MM.1S (cell line): ENCODE results near the gene CDK9.

Source experiments
- DNase-seq: peaks from one replicate; pipeline ENCODE4 v3.0.0-alpha.2; 2015
- H2AFZ ChIP-seq: fragments of 300-600 bp; sonication (generic); 2 replicates; pipeline ENCODE4 v1.6.0; 2016; ENCODE audit warnings: antibody characterized with exemption, low read length
- H3F3A ChIP-seq: fragments of 300-600 bp; sonication (generic); 2 replicates; pipeline ENCODE4 v1.6.1; 2016; ENCODE audit warnings: mild to moderate bottlenecking, antibody characterized with exemption, low read length, moderate library complexity, mixed read lengths; ENCODE audit not compliant: insufficient read depth
- H3K27ac ChIP-seq: fragments of 300-600 bp; sonication (generic); 2 replicates; pipeline ENCODE4 v1.5.1; 2016; ENCODE audit warnings: mild to moderate bottlenecking, low read length
- H3K27me3 ChIP-seq: fragments of 300-600 bp; sonication (generic); replicated peaks from 2 replicates; pipeline ENCODE4 v1.6.0; 2016; ENCODE audit warnings: low read length; ENCODE audit not compliant: insufficient read depth
- H3K36me3 ChIP-seq: fragments of 300-600 bp; sonication (generic); replicated peaks from 2 replicates; pipeline ENCODE4 v1.6.1; 2016; ENCODE audit warnings: mild to moderate bottlenecking, low read length, mixed read lengths; ENCODE audit not compliant: insufficient read depth
- H3K4me1 ChIP-seq: fragments of 300-600 bp; sonication (generic); 2 replicates; pipeline ENCODE4 v1.6.1; 2016; ENCODE audit warnings: low read length, mixed read lengths
- H3K4me2 ChIP-seq: fragments of 300-600 bp; sonication (generic); 2 replicates; pipeline ENCODE4 v1.6.0; 2016; ENCODE audit warnings: low read depth, low read length
- H3K4me3 ChIP-seq: fragments of 300-600 bp; sonication (generic); 2 replicates; pipeline ENCODE4 v1.5.1; 2016; ENCODE audit warnings: low read length, mixed read lengths
- H3K79me2 ChIP-seq: fragments of 300-600 bp; sonication (generic); 2 replicates; pipeline ENCODE4 v1.6.1; 2016; ENCODE audit warnings: mixed run types, low read length, mixed read lengths
- H3K9ac ChIP-seq: fragments of 300-600 bp; sonication (generic); 2 replicates; pipeline ENCODE4 v1.6.1; 2016; ENCODE audit warnings: low read length, mixed read lengths
- H3K9me2 ChIP-seq: fragments of 300-600 bp; sonication (generic); replicated peaks from 2 replicates; pipeline ENCODE4 v1.6.1; 2016; ENCODE audit warnings: mild to moderate bottlenecking, low read length, mixed read lengths; ENCODE audit not compliant: insufficient read depth
- H3K9me3 ChIP-seq: fragments of 300-600 bp; sonication (generic); replicated peaks from 2 replicates; pipeline ENCODE4 v1.6.1; 2016; ENCODE audit warnings: mild to moderate bottlenecking, low read length, mixed read lengths; ENCODE audit not compliant: insufficient read depth
- H4K20me1 ChIP-seq: fragments of 300-600 bp; sonication (generic); 2 replicates; pipeline ENCODE4 v1.6.1; 2016; ENCODE audit warnings: mild to moderate bottlenecking, low read length, moderate library complexity, mixed read lengths; ENCODE audit not compliant: insufficient read depth
- EZH2 ChIP-seq: fragments of 300-600 bp; sonication (generic); optimal IDR thresholded peaks from 2 replicates; pipeline ENCODE3; 2017; ENCODE audit warnings: low read depth, mild to moderate bottlenecking, antibody characterized with exemption, low read length, mixed read lengths
- EZH2phosphoT487 ChIP-seq: fragments of 300-600 bp; sonication (generic); IDR thresholded peaks from 2 replicates; pipeline ENCODE4 v1.6.1; 2018; ENCODE audit warnings: antibody characterized with exemption, low read length
- TF ChIP-seq, protein P1 (sequence below): fragments of 300-600 bp; sonication (generic); IDR thresholded peaks from 2 replicates; pipeline ENCODE4 v1.5.1; 2016; ENCODE audit warnings: antibody characterized with exemption, low read length, mixed read lengths

Gene CDK9

DNA sequence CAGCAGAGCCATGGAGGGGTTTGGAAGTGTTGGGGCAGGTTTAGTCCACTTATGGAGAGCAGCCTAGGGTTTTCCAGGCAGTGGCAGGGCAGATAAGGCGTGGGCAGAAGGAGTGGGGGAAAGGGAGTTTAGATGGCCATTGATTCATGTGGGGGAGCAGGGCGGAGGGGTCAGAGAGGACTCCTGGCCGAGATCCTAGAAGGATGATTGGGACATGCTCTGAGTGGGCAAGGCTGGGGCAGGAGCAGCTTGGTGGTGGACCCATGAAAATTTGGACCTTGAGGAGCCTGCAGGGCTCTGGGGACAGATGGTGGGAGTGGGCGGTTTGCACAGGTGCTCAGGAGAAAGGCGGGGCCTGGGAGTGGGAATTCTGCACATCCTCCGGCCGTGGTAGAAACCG, 32.7 kb upstream of the CDK9 start:
- Histone ChIP-seq H3K4me1 (no peaks in the 10 kb centered on the region), H3K36me3 (no peaks in the 10 kb centered on the region), H3K27ac (no peak overlapping the region), H3F3A (no peaks in the 10 kb centered on the region), H3K79me2 (no peaks in the 10 kb centered on the region), H3K27me3 (no peaks in the 10 kb centered on the region), H3K9me3 (no peaks in the 10 kb centered on the region), H3K9me2 (no peaks in the 10 kb centered on the region), H2AFZ (no peak overlapping the region), H3K9ac (no peak overlapping the region), H3K4me2 (no peak overlapping the region), H4K20me1 (no peaks in the 10 kb centered on the region), H3K4me3 (no peak overlapping the region)
- no peak for DNase-seq
- TF ChIP-seq, protein P1, sequence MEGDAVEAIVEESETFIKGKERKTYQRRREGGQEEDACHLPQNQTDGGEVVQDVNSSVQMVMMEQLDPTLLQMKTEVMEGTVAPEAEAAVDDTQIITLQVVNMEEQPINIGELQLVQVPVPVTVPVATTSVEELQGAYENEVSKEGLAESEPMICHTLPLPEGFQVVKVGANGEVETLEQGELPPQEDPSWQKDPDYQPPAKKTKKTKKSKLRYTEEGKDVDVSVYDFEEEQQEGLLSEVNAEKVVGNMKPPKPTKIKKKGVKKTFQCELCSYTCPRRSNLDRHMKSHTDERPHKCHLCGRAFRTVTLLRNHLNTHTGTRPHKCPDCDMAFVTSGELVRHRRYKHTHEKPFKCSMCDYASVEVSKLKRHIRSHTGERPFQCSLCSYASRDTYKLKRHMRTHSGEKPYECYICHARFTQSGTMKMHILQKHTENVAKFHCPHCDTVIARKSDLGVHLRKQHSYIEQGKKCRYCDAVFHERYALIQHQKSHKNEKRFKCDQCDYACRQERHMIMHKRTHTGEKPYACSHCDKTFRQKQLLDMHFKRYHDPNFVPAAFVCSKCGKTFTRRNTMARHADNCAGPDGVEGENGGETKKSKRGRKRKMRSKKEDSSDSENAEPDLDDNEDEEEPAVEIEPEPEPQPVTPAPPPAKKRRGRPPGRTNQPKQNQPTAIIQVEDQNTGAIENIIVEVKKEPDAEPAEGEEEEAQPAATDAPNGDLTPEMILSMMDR = no peak
- TF ChIP-seq EZH2 = no peak
- no peak for TF ChIP-seq EZH2phosphoT487

- TF ChIP-seq EZH2phosphoT487 (no peak), EZH2 (no peak)
Measured at GRCh38 chr9:127753622-127754021, 32.2 kb upstream of the CDK9 start.

GRCh38 chr9:127754099-127755060, 31.5 kb upstream of the CDK9 start:
- no peak for TF ChIP-seq EZH2phosphoT487
- Histone ChIP-seq H3K27ac (no peak overlapping the region), H3K9ac (no peak overlapping the region), H3K79me2 (no peaks in the 10 kb centered on the region), H3F3A (no peaks in the 10 kb centered on the region), H3K36me3 (no peaks in the 10 kb centered on the region), H3K9me2 (no peaks in the 10 kb centered on the region), H3K4me2 (no peak overlapping the region), H3K4me1 (no peaks in the 10 kb centered on the region), H2AFZ (no peak overlapping the region), H3K9me3 (no peaks in the 10 kb centered on the region), H3K27me3 (no peaks in the 10 kb centered on the region), H4K20me1 (no peaks in the 10 kb centered on the region), H3K4me3 (no peak overlapping the region)
- no peak for DNase-seq

More at GRCh38 chr9:127753622-127754021, 32.2 kb upstream of the CDK9 start:
- H3K9me3 ChIP-seq = no peaks in the 10 kb centered on the region
- no peaks in the 10 kb centered on the region for H3K4me1 ChIP-seq
- no peak overlapping the region for H3K9ac ChIP-seq
- no peaks in the 10 kb centered on the region for H3F3A ChIP-seq
- H3K36me3 ChIP-seq = no peaks in the 10 kb centered on the region
- H3K4me3 ChIP-seq = no peak overlapping the region
- no peak overlapping the region for H3K27ac ChIP-seq
- H3K27me3 ChIP-seq = no peaks in the 10 kb centered on the region
- H3K4me2 ChIP-seq = no peak overlapping the region
- no peak for DNase-seq
- no peaks in the 10 kb centered on the region for H3K9me2 ChIP-seq
- H3K79me2 ChIP-seq = no peaks in the 10 kb centered on the region
- H2AFZ ChIP-seq = no peak overlapping the region
- H4K20me1 ChIP-seq = no peaks in the 10 kb centered on the region

DNA sequence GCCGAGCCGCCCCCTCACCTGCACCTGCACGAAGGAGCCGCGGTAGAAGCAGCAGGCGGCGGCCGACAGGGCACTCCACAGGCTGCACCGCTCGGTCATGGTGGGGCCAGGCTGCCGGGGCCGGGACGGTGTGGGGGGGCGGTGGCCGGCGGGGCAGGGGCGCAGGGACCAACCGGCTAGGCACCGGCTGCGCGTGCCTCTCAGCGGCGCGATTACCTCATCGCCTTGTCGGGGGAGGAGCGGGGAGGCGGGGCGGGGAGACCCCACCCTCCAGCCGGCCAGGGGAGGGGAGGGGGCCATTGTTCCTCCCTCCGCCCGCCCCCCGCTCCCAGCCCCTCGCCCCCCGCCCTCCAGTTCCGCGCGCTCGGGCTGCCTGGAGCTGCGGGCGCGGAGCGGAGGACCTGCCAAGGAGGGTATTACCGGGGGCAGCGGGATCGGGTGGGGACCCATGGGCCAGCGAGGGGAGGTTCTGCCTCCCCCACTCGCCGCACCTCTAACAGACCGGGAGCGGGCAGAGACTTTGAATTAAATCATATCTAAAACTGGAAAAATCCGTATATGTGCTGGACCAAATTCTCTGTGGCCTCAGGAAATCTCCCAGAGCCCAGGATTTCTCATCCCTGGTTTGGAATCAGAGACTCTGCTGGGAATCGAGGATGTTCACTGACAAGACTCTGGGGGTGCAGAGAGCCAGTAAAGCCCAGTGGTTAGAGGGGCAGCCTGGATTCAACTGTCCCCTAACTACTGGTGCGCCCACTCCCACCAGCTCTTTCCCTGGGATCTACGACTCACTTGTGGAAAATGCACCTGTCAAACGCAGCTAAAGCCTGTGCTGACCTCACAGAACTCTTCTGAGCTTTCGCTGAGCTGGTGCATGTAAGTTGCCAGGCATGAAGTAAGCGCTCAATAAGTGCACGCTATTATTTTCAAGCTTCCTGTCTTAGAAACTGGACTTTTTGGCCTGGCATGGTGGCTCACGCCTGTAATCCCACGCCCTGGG, 30.5 kb upstream of the CDK9 start:
- DNase-seq = no peak
- no peak overlapping the region for H2AFZ ChIP-seq
- H3K9me3 ChIP-seq = no peaks in the 10 kb centered on the region
- H3K4me2 ChIP-seq = no peak overlapping the region
- no peaks in the 10 kb centered on the region for H4K20me1 ChIP-seq
- no peak overlapping the region for H3K9ac ChIP-seq
- H3K9me2 ChIP-seq = no peaks in the 10 kb centered on the region
- no peaks in the 10 kb centered on the region for H3K4me1 ChIP-seq
- H3K36me3 ChIP-seq = no peaks in the 10 kb centered on the region
- H3K27me3 ChIP-seq = no peaks in the 10 kb centered on the region
- H3K79me2 ChIP-seq = no peaks in the 10 kb centered on the region
- H3F3A ChIP-seq = no peaks in the 10 kb centered on the region
- H3K27ac ChIP-seq = no peak overlapping the region
- TF ChIP-seq, protein P1 = no peak
- no peak for TF ChIP-seq EZH2
- TF ChIP-seq EZH2phosphoT487 = no peak
- no peak overlapping the region for H3K4me3 ChIP-seq
